Measurements from ENCODE around the gene CNTD1. TPM values are rescaled to one million over a fixed set of nuclear protein-coding genes. Genes with fewer than 3 reads are reported as not detected.
"Not testable (repeated sequence)": the region's sequence is repeated elsewhere in the genome, so short reads cannot be mapped to it uniquely, and the experiment has no call there.

Gene CNTD1, protein sequence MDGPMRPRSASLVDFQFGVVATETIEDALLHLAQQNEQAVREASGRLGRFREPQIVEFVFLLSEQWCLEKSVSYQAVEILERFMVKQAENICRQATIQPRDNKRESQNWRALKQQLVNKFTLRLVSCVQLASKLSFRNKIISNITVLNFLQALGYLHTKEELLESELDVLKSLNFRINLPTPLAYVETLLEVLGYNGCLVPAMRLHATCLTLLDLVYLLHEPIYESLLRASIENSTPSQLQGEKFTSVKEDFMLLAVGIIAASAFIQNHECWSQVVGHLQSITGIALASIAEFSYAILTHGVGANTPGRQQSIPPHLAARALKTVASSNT
- polyA plus RNA-seq (ENCODE audit: insufficient read length in 10 of 10): 1 to 10 TPM in 3 of 10 donors, under 1 TPM in 7; 0.46 to 1.5 (median 0.74) TPM
- long read RNA-seq, donor 1: 0 reads
- long read RNA-seq, donor 2: 0 reads
- long read RNA-seq, donor 3: 0 reads
- long read RNA-seq, donor 4: 0 reads
- long read RNA-seq, donor 5: 0 reads
- long read RNA-seq, donor 6: 0 reads
- long read RNA-seq, donor 7: 0 reads
- long read RNA-seq, donor 8: 0 reads
- long read RNA-seq, donor 9: 0 reads

DNA sequence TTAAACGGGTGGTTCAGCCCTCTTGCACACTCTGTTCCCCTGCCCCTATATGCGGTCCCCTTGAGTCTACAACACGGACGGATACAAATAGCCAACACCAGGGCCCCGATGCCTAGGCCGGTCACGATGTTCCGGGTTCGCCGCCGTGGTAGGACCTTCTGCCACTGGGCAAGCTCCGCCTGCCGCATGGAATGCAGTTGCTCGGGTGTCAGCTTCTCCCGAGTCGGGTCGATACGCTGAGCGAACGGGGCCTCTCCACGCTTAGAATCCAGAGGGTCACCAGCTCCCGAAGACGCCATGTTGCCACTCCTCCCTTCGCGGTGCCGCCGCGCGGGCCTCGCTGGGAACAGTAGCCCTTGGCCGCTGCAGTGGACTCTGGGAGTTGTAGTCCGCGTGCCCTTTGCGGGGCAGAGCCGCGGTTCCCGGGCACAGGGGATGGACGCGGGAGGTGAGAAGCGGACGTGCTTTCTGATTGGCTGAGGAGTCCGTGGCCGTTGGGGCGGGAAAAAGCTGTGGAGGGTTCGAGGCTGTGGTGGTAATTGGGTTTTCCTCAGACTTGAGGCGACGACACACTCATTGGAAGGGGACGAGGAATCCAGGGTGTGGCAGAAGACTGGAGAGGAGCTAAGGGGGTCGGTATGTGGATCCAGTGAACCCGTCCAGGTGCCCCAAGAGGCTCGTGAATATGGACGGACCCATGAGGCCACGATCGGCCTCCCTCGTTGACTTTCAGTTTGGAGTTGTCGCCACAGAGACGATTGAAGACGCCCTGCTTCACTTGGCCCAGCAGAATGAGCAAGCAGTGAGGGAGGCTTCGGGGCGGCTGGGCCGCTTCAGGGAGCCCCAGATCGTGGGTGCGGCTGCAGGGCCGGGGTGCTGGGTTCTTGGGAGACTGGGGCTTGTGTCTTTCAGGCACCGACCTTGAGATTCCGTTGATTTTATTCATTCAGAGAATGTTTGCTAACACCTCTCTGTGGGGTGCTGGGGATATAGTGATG is at the start of gene CNTD1, which contains the start of gene COA3:
TSS of gene CNTD1 (plus strand) at position 479 of the 998 bp plus-strand sequence. CDS start at position 686, 207 bp downstream.
TSS of gene COA3 (minus strand) at position 322 of the 998 bp plus-strand sequence. CDS start at position 299, 23 bp downstream.
- peak; percentile 75 to 95 (median 88) for DNase-seq

DNA sequence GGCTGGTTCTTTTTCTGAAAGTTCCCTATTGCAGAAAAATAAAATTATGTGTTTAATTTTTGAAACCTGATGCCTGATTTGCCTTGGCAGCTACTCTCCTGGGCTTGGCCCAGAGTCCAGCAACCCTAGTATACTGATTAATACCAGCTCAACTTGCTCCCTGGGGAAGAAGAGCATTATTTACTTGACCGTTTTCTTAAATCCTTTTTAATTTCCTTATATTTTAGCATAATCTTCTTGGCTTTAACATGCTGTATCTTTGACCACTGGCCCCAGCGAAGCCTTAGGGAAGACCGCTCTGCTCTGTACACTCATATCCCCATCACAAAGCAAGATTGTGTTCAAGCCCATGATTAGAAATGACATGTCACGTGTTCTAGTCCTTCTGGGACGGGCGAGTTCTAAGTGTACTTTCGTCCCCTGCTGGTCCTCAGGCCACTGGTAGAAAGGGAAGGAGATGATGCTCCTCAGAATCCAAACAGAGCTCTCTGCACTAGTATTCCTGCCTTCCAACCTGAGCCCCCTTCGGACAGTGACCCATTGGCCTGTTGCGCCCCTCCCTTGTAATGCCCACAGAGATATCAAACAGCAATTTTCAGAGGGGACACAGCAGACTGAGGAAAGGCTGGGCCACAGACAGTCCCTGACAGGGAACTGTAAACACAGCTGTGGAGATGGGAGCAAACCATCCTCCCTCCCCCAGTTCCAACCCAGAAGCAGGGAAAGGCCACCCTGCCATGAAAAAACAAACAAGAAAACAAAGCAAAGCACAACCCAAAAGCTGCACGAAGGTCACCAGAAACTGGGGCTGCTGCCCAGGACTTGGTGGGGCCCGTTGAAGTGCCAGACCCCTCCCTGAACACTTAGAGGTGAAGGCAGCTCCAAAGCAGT is 49.5 kb upstream of the CNTD1 start:
- DNase-seq: peak in 1 of 3 donors; percentile 45

DNA sequence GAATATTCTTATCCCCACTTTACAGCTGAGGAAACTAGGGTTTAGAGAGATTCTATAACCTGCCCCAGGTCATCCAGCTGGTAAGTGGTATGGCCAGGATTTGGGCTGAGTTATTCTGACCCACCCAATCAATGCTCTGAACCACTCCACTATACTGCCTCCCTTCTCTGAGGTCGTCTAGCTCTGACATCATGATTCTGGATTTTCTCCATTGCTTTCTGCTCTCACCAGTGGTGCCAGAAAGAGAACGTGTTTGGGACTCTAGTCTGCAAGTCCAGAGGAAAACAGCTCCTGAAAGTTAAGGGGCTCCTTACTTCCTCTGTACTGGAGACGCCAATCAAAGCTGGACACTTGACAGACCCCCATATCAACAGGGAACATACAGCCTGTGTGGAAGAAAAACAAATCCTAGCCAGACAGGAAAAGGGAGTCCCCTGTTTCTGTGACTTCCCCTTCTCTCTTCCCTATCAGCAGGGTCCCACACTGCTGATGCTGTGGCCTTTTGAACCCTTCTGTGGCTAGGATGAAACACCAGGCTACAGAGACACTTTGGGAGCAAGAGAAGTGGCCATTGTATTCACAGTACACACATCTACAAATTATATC is 47.8 kb upstream of the CNTD1 start:
- peak in 1 of 3 donors; percentile 44 for DNase-seq

DNA sequence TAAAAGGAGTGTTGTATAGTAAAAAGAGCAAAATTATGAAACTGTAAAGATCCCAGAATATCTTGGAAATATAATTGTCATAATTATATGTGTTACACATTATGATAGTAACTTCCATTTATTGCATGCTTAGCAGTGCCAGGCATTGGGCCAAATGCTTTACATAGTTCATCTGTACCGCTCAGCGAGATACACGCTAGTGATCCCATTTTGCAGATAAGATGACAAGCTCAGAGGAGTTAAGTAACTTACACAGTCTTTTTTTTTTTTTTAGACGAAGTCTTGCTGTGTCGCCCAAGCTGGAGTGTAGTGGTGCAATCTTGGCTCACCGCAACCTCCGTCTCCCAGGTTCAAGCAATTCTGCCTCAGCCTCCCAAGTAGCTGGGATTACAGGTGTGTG is 47.0 kb upstream of the CNTD1 start:
- DNase-seq: no peak

DNA sequence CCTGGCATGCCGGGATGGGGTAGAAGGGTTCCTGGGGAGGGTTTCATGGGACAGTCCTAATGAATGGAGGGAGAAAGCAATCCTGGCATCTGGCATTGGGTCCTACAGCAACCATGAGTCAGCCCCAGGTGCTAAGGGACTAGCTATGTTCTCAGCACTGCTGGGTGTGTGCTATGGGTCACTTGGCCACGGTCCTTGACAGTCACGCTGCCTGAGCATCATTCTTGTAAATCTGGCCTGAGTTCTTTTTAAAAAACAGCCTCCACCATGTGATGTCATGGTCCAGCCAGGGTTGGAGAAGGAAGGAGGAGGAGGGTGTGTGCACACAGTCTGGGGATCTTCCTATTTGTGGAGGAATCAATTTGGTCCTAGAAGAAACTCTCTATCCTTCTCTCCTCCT is 43.9 kb upstream of the CNTD1 start:
- DNase-seq: peak in 2 of 3 donors; percentile 53 to 63

DNA sequence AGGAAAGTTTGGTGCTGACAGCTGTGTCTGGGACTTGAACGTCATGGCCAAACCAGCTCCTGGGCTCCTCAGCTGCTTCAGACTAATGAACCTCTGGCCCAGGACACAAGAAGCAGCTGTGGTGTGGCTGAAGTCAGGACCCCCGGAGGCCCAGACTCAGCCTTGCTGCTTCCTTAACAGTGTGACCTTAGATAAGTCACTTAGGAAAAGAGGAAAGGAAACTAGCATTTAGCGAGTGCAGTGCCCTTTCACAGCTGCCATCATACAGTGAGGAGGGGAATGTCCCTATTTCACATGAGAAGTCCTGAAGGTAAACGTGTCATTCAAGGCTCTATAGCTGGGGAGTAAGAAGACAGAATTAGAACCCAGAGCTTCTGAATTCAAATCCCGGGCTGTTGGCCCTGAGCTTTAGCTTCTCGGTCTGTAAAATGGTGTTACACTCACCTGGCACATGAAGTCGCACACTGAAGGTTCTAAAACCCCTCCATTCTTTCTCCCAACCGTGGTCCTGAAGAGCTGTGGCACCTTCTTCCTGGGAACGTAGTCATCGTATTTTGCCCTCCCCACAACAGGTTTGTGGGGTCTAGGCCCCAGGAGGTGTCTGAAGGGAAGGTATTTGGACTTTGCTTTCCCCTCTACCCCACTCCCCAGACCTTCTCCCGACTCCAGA is 38.5 kb upstream of the CNTD1 start:
- no peak for DNase-seq

DNA sequence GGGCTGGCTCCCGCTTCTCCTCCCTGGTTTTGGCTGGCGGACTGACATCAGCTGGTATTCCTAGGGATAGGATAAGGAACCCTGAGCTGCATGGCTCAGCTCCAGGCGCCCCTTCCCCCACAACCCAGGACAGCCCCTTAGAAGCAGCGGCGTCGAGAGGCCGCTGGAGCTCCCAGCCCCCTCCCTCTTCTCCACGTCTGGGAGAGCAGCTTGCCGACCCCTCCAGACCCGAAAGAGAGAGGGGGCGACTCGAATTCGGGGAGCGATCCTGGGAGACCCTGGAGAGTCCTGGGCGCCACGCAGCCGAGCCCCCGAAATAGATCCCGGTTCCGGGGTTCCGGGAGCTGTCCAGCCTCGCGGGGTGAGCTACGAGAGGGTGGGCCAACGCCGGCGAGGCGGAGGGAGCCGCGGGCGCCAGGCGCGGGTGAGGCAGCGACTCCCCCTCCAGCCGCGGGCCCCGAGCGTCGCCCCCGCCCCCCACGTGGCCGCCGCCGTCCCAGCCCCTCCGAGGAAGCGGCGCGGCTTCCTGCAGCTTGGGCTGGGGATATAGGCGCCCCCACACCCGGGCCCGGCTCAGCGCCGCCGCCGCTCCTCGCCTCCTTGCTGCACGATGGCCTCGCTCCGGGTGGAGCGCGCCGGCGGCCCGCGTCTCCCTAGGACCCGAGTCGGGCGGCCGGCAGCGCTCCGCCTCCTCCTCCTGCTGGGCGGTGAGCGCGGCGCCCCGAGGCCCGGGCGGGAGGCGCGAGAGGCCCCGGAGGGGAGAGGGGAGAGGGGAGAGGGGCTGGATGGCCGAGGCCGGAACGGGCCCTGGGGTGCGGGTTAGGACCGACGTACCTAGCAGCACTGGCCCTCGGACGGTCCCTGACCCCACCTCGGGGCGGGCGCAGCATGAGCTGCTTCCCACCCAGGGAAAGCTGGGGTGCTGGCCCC is 37.7 kb upstream of the CNTD1 start, which contains the start of gene RAMP2:
TSS of gene RAMP2 (plus strand) at position 576 of the 930 bp plus-strand sequence. CDS start at position 611, 35 bp downstream.
- DNase-seq: peak in 1 of 3 donors; percentile 77

DNA sequence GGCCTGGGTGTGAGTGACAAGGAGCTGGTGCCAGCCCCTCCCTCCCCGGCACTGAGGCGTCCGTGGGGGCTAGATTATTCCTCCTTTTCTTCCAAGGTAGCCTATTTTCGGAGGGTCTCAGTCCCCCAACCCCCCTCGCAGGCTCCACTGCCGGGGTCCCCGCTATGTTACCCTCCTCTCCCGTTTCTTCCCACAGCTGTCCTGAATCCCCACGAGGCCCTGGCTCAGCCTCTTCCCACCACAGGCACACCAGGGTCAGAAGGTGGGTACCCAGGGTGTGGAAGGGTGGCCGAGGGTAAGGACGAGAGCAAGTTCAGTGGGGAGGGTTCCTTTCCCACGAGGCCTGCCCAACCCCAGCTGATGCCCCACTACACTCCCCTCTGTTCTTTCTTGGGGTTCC is 37.0 kb upstream of the CNTD1 start:
- no peak for DNase-seq

DNA sequence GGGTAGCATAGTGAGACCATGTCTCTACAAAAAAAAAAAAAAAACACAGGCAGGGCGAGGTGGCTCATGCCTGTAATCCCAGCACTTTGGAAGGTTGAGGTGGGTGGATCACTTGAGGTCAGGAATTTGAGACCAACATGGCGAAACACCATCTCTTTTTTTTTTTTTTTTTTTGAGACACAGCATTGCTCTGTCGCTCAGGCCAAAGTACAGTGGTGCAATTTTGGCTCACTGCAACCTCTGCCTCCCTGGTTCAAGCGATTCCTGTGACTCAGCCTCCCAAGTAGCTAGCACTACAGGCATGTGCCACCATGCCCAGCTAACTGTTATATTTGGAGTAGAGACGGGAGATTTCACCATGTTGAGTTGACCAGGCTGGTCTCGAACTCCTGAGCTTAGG is 32.5 kb upstream of the CNTD1 start:
- DNase-seq: no peak

DNA sequence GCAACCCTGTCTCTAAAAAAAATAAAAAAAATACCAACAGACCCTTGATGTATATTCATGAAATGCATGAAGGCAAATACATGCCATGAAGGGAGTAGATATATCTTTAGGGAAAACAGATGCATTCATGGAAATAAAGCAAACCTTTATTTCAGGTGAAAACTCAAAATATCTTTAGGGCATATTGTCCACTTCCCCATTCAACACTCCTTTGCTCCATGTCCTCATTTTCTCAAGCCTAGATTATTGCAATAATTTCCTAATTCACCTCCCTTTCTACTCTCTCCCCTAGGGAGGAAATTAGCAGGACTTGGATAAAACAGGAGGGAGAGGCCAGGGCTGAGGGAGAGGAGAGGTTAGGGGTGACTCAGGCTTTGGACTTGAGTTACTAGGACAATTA is 31.1 kb upstream of the CNTD1 start:
- DNase-seq: no peak

DNA sequence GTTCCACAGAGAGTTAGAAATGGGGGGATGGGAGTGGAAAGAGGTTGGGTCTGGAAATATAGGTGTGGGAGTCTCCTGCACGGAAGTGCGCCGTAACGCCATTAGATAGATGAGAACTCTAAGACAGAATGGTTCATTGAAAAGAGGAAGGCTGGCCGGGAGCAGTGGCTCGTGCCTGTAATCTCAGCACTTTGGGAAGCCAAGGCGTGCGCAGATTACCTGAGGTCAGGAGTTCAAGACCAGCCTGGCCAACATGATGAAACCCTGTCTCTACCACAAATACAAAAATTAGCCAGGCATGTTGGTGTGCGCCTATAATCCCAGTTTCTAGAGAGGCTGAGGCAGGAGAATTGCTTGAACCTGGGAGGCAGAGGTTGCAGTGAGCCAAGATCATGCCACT is 30.7 kb upstream of the CNTD1 start:
- DNase-seq: not testable (repeated sequence)

DNA sequence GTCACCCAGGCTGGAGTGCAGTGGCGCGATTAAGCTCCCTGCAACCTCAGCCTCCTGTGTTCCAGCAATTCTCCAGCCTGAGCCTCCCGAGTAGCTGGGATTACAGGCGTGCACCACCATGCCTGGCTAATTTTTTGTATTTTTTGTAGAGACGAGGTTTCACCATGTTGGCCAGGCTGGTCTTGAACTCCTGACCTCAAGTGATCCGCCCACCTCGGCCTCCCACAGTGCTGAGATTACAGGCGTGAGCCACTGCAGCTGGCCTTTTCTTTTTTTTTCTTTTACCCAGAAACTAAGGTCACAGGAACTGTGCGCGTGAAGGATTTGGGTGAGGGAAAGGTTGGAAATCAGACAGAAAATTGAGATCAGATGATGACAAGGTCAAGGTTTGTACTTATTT is 28.7 kb upstream of the CNTD1 start:
- DNase-seq: not testable (repeated sequence)

DNA sequence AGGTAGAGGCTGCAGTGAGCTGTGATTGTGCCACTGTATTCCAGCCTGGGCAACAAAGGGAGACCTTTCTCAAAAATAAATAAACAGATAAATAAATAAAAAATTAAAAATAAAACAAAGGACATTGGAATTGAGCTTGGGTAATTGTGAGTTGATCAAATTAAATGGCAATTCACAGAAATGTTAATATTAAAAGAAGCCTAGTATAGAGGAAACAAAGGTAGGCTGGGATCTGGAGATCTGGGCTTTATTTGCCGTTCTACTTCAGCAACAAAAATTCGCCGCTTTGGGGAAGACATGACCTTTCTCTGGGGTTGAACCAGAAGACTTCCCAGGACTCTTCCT is 25.7 kb upstream of the CNTD1 start:
- DNase-seq: no peak

DNA sequence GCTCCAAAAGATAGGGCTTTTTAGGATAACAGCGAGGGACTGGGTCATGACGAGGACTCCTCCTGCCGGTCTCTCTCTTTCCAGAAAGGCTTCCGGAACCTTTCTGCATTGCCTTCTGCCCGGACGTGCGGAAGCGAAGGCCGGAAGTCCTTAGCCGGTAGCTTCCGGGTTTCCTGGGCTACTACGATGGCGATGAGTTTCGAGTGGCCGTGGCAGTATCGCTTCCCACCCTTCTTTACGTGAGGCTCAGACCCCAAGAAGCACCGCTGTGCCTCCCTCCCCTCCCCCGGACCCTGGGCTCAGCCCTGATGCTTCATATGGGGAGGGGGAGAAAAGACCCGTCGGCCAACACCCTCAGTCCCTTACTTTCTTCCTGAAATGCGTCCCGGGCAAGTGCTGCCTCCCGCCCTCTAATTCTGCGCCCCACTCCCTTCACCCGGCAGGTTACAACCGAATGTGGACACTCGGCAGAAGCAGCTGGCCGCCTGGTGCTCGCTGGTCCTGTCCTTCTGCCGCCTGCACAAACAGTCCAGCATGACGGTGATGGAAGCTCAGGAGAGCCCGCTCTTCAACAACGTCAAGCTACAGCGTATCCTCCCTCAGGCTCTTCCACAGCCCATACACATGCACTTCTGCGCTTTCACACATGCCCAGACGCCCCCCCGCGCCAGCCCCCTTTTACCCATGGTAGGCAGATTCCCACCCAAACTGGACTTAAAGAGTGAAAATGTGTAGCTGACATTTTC is 25.2 kb upstream of the CNTD1 start, which contains the start of gene VPS25:
TSS of gene VPS25 (plus strand) at position 160 of the 746 bp plus-strand sequence. CDS start at position 187, 27 bp downstream.
- DNase-seq: peak; percentile 80 to 93 (median 89)

DNA sequence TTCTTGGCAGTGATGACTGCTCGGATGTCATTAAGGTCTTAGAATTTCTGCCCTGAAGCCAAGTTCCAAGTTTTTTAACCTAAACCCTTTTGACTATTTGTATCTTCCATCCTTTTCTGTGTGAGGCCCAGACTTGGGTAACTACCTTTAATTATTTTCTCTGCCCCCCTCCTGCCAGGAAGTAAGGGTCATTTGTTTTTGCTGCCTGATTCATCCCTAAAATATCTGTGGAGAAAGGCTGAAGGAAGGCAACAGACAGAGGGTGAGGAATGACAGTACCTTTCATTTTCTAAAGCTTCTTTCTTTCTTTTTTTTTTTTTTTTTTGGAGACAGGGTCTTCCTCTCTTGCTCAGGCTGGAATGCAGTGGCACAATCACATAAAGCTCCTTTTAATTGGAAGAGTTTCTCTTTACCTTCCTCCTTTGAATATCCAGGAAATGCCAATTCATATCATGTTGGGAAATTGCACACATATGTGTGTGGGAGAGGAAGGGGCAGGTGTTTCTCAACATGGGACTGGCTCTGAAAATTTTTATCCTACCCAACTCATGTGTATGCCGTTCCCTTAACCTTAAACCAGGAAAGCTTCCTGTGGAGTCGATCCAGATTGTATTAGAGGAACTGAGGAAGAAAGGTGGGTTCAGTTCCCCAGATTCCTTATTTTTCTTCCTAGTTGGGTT is 24.5 kb upstream of the CNTD1 start:
- no peak for DNase-seq

DNA sequence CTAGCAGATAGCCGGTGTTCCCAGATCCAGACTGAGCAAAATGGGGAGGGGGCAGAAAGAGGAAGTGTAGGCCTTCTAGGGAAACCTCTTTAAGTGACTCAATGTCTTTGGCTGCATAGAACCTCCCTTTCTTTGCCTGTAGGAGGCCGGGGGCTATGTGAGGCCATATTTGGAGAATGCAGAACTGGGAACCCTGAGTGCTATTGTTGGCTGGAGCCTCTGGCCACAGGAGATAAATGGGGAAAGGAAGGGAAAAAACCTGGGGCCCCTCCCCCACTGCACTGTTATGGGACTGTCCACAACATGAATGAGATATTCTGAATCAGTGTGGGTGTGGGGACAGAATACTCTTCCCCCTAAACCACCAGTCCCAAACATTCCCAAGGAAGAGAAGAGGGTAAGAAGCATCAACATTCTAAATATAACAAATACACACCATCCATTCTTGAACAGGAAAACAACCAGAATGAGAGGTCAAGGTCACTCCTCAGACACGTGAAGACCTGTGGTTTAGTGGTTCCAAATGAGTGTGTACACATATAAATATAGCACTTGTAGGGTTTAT is 23.0 kb upstream of the CNTD1 start:
- no peak for DNase-seq

DNA sequence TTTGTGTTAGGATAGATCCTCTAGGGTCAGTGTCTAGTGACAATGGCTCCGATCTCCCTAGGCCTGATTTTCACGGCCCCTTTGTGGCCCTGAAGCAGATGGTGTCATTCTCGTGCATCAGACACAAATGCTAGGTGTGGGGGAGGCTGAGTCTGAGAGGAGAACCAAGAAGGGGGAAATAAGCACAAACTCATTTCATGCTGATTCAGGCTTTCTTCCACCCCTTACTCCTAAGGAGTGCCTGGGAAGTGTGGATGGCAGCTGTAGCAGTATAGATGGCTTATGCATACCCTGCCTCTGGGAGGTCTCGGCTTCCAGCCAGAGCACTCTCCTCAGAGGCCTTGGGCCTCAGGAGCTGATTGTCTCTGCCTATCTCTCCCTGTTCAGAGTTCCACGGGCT is 20.1 kb upstream of the CNTD1 start:
- no peak for DNase-seq

Measured in muscle of back (tissue), 13 donors.